NCI-H526 treated with DMSO at 0.1 percent for 48 hours (cell line): ENCODE results near the gene TMUB1.

Experiments
- DNase-seq: peaks from one replicate; lab custom pipeline; 2025; lab: John Stamatoyannopoulos, UW

The TMUB1 gene

GRCh38 chr7:151085329-151085690, 2.0 kb upstream of the TMUB1 start:
- DNase-seq = no peak

- DNase-seq = no peak
Measured at GRCh38 chr7:151083824-151084160, 499 bp upstream of the TMUB1 start.

GRCh38 chr7:151082141-151083070, 887 bp downstream of the TMUB1 start:
- DNase-seq = no peak

- peak; percentile 71 for DNase-seq
Measured at GRCh38 chr7:151081170-151082101, 1.9 kb downstream of the TMUB1 start.

- peak; percentile 90 for DNase-seq
Measured at GRCh38 chr7:151080522-151081169, 2.6 kb downstream of the TMUB1 start, which contains the start of gene FASTK. FASTK (minus strand) TSS chr7:151080809; CDS start chr7:151080766, 43 bp downstream.

GRCh38 chr7:151080067-151080521, 3.2 kb downstream of the TMUB1 start:
- no peak for DNase-seq

- DNase-seq = no peak
Measured at GRCh38 chr7:151079199-151079910, 3.9 kb downstream of the TMUB1 start.

- peak; percentile 31 for DNase-seq
Measured at GRCh38 chr7:151078233-151079040, 4.9 kb downstream of the TMUB1 start.

- no peak for DNase-seq
Measured at GRCh38 chr7:151077705-151078232, 5.5 kb downstream of the TMUB1 start.

GRCh38 chr7:151076863-151077704, 6.2 kb downstream of the TMUB1 start:
- no peak for DNase-seq

- DNase-seq = no peak
Measured at GRCh38 chr7:151075978-151076426, 7.3 kb downstream of the TMUB1 start.

GRCh38 chr7:151075662-151075971, 7.7 kb downstream of the TMUB1 start:
- no peak for DNase-seq

- DNase-seq = no peak
Measured at GRCh38 chr7:151074817-151075661, 8.3 kb downstream of the TMUB1 start.

- no peak for DNase-seq
Measured at GRCh38 chr7:151073990-151074389, 9.3 kb downstream of the TMUB1 start.

- no peak for DNase-seq
Measured at GRCh38 chr7:151071032-151071866, 12.0 kb downstream of the TMUB1 start.

GRCh38 chr7:151070574-151070960, 12.7 kb downstream of the TMUB1 start:
- no peak for DNase-seq

- DNase-seq = no peak
Measured at GRCh38 chr7:151069841-151070573, 13.3 kb downstream of the TMUB1 start.
